ENCODE data around the gene ISLR. TPM values are rescaled to one million over a fixed set of nuclear protein-coding genes. Genes with fewer than 3 reads are reported as not detected.

The ISLR gene
- total RNA-seq, 2 donors from 2014 or later: 51.7 to 108 TPM

DNA sequence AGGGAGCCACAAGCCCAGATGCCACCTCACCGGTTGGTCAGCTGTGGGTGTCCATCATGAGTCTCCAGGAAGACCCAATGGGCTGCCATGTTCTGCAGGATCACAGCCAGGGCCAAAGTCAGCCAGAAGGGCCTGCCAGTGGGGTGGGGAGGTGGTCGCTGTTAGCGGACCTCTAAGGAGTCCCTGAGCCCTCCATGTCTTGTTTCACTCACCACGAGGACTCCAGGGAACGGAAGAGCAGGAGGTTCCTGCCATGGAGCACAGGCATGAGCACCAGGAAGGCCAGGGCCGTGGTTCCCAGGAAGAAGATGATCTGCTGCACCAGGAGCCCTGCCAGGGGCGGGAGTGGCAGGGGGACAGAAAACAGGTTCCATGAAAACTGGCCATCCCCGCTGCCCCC lies 8.6 kb downstream of the ISLR start:
- peak; percentile 68 for DNase-seq (ENCODE audit: low spot score)
- intact Hi-C loops (cut with DNase I): loop anchor here in 1 of 2 donors (1.0 kb wide), 1 partner anchor 40 kb away; no protein-coding TSS in a partner anchor

DNA sequence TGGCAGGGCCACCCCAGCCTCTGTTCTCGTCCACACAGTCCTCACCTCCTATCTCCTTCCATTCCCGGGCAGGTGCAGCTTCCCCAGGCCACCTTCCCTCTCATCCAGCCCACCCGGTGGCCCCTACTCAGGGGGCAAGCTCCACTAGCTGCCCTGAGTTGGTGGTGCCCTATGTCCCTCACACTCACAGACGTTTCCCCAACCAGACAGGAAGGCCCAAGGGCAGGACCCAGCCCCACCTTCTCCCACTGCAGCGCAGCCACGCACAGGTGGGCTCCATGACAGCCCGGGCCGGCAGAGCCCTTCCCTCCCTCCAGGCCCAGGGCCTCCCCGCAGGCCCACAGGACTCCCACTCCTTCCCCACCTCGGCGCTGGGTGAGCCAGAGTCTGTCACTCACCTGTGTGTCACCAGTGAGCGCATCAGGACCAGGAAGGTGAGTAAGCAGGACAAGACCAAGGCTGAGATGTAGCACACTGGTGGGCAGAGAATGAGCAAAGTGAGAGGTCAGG lies 11.1 kb downstream of the ISLR start:
- intact Hi-C loops (cut with DNase I): no loop called here
- DNase-seq (ENCODE audit: low spot score): no peak

DNA sequence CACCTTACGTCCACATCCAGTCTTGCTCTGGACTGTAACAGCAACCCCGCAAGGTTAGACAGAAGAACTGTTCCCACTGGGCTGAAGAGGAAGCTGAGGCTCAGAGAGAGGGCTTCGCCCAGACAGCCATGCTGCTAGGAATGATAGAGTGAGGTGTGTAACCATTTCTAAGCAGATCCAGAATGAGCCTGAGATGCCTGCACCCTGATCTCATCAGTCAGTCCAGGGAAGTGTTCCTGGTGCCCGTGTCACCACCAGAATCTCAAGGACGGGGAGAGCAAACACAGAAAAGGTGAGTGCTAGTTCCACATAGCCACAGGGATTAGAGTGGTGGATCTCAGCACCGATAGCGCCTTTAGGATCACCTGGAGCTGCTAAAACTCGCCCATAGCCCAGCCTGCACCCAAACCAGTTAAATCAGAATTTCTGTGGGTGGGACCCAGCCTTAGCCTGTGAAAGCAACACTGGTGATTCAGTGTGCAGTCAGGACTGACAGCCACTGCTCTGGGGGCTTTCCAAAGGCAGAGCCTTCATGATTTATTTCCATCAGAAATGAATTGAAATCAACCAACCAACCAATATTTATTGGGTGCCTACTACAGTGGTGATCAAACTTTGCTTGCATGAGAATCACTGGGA lies 12.3 kb downstream of the ISLR start:
- no peak for DNase-seq (ENCODE audit: low spot score)
- intact Hi-C loops (cut with DNase I): no loop called here

DNA sequence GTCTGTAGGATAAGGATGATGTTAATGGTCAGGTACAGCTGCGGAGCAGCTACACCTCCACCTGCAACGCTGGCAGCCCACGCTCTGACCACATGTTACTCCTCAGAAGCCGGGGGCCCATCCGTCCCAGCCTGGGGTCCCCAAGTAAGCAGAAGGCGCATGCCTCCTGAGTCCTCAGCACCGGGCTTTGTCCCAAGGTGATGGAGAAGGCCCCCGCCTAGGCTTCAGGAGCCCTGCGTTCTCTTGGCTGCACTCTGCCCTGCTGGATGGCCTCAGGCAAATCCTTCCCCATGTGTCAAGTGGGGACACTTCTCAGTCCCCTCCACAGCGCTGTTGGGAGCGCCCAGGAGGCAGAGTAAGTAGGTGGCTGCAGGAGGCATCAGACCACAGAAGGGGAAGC lies 14.7 kb downstream of the ISLR start:
- intact Hi-C loops (cut with DNase I): no loop called here
- DNase-seq (ENCODE audit: low spot score): no peak

DNA sequence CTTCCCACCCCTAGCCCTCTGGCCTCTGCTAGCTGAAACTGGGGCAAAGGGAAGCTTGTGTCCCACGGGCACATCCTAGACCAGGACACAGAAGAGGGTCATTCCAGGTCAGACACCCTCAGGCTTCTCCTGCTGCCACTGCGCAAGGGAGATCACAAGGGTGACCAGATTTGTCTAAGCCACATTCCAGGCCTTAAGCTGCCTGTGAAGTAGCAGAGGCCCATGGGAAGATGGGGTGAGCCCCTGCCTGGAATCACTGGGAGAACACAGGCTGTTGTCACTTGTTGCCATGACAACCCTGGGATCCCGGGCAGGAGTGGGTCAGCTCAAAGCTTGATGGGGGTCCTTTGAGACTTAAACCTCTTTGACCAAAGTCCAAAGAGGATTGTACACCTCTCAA lies 18.3 kb downstream of the ISLR start:
- intact Hi-C loops (cut with DNase I): no loop called here
- DNase-seq (ENCODE audit: low spot score): no peak

DNA sequence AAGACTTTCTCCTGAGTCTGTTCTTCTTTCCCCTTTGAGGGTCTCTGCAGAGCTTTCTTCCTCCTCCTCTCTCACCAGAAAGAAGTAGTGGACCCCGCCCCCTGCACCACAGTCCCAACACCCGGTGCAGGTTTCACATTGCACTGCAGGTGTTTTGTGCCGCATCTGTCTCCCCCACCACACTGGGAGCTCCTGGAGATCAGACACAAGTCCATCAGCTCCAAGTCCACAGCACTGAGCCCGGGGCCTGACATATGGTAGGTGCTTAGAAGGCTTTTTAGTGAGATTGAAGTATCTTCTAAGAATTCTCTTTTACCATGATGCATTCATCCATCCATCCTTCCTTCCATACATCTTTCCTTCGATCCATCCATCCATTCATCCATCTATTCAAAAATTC lies 19.2 kb downstream of the ISLR start:
- intact Hi-C loops (cut with DNase I): no loop called here

DNA sequence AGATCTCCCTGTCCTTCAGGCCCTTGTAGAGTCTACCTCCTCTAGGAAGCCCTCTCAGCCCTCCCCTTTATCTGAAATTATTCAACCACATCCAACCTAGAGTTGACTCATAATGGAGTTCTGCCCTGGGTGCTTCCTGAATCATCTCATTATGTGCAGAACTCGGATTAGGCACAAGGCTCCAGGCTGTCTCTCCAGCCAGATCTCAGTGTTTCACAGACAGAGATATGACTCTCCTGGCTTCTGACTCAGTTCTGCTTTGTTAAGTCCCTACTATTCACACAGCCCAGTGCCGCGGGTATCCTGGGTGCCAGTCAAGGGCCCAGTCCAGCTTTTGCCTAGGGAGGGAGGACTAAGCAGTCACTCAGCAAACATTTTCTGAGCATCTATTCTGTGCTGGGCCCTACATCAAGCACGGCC lies 19.8 kb downstream of the ISLR start:
- intact Hi-C loops (cut with DNase I): no loop called here
- DNase-seq (ENCODE audit: low spot score): no peak

More for the DNA sequence above, 19.2 kb downstream of the ISLR start:
- no peak for DNase-seq (ENCODE audit: low spot score)

DNA sequence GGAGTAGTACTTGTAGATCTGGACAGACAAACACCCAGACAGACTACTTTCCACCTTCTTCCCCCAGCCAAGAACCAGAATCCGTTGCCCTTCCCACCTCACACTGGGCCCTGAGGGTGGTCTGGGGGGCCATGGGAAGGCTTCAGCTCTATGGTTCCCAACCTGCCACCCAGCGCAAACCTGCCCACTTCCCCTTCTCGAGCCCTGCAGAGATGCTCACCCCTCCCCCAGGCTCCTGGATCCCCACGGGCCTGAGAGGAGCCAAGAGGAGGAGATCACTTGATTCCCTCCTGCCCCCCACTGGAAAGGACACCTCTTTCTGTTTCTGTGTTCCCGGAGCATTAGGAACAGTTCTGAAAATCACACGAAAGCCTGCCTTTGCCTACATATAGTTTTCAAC lies 20.4 kb downstream of the ISLR start:
- DNase-seq (ENCODE audit: low spot score): no peak
- intact Hi-C loops (cut with DNase I): no loop called here

DNA sequence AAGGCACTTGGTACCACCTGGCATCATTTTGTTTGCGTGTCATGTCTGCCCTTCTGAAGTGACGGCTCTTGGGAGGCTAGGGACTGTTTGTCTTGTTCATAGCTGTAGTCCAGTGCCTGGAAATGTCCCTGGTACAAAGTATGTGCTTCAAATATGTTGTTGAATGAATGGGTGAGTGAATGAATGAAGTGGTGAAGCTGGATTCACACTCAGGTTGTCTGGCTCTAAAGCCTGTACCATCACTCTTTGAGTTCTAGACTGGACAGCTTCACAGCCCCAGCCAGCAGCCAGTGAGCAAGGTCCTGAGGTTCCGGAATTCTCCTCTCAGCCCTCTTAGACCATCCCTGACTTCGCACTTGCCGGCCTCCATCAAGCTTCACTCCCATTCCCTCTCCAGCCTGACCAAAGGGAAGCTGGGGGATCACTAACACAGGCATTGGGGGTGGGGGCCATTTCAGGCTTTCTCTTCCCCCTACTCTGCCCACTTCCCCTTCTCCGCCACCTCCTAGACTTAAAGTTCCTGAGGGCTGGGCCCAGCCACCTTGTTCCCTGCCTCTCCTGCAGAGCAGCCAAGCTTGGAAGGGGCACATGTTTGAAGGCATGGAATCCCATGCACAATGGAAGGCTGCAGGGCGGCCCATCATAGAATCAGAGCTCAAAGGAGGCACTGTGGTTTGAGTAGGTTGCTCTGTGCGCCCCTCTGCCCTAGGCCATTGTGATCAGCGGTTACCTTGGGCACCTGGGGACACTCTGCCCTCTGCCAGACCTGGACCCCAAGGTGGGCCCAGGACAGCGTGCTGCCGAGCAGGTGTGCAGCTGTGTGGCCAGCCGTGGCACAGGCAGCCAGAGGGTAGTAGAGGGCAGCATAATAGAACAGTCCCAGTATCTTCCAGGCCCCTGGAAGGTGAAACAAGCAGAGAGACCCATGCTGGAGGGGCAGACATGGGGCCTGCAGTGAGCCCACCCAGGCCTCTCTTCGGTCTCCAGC lies 21.4 kb downstream of the ISLR start:
- intact Hi-C loops (cut with DNase I): no loop called here
- no peak for DNase-seq (ENCODE audit: low spot score)

DNA sequence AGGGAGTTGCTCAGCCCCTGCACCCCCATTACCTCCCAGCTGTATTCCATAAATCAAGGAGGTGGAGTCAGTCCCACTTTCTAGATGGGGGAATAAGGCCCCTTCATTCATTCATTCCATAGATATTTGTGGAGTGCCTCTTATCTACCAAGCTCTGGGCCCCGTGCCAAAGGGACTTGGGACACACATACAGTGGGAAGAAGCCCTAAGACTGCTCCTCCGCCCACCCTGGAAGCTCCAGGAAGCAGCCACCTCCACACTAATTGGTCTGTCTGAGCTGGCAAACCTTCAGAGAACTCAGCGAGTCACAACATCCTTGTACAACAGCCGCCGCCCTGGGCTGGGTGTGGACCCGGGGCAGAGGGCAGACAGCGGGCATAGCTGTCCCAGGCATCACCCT lies 22.7 kb downstream of the ISLR start:
- intact Hi-C loops (cut with DNase I): no loop called here
- DNase-seq (ENCODE audit: low spot score): peak; percentile 91

DNA sequence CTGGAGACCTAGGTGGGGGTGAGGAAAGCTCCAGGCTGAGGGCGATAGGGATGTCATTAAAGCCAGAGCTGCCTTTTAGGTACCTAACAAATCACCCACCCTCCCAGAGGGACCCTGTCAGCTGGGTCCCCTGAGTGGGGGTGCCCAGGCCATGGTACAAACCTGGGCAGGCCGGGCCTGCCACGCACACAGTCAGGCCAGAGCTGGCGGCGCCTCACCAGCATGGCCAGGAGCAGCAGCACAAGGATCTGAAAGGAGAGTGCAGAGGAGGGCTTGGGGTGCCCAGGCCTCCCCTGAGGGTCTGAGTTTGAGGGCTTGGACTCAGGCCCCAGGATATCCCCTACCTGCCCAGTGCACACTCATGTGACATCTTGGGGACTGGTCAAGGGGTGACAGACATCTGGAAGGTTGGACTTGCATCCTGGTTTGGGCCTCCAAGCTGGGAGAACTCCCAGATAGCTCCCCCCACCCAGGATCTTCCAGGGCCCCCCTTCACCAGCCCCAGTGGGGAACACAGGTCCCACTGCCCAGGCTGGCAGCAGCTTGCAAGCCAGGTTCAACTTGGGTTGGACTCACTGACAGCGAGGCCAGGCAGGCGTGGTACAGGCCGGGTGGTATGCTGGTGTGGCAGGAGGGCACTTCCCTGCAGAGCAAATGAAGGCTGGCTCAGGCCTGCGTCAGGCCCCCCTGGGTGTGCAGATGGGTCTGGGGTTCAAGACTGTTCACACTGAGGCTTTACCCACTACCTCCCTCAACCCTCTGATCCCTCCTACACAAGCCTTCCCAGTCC lies 23.9 kb downstream of the ISLR start:
- intact Hi-C loops (cut with DNase I): no loop called here
- no peak for DNase-seq (ENCODE audit: low spot score)

DNA sequence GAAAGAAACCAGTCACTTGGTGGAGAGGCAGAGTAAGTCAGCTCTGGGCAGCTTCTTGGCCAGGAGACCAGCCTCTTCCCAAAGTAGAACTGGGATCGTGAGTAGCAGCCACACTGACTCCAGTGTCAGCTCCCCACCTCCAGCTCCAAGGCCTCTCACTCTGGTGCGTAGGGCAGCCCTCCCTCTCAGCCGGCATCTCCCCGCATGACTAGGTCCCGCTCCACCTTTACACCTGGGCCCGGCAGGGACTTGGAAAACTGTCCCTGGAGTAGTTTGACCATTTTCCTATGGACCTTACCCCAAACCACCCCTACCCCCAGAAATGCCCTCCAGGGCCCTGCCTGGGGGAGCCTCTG lies 25.8 kb downstream of the ISLR start:
- no peak for DNase-seq (ENCODE audit: low spot score)
- intact Hi-C loops (cut with DNase I): no loop called here

DNA sequence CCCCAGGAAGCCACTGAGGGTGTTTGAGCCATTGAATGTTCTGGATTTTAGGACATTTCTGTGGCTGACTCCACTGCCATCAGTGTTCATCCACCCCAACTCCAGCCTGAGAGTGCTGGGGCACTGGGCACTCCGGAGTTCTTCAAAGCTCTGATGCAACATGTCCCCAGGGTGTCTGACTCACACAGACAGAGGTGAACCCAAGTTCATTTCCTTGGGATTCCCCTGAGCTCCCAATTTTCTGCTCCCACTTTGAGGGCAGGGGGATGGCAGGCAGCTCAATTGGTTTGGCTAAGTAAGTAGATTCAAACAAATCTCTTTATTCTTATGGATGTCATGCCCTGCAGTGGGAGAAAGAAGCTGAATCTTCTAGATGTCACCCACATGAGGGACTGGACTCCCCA lies 26.9 kb downstream of the ISLR start:
- intact Hi-C loops (cut with DNase I): no loop called here
- DNase-seq (ENCODE audit: low spot score): no peak

DNA sequence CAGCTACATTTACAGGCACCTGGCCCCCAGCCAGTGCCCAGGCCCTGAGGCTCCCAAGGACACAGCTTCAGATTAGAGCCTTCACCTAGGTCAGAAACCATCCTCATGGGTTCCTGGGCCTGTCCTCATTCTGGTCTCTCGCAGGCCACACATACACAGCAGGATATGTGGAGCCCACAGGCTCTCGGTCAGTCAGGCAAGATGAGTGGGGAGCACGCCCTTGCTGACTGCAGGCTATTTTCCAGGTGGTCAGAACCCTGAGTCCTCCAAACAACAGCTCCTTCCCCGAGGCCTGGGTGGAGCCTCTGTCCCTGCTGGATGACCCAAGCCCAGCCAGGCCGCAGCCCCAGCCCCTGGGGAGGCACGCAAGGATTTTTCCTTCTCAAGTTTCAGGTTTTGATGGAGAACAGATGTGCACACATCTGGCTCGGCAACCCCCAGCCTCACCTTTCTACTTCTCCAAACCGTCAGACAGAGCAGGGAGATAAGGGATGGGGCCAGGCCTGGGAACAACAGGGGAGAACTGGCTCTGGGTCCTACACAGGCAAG lies 27.4 kb downstream of the ISLR start:
- DNase-seq (ENCODE audit: low spot score): no peak
- intact Hi-C loops (cut with DNase I): no loop called here

DNA sequence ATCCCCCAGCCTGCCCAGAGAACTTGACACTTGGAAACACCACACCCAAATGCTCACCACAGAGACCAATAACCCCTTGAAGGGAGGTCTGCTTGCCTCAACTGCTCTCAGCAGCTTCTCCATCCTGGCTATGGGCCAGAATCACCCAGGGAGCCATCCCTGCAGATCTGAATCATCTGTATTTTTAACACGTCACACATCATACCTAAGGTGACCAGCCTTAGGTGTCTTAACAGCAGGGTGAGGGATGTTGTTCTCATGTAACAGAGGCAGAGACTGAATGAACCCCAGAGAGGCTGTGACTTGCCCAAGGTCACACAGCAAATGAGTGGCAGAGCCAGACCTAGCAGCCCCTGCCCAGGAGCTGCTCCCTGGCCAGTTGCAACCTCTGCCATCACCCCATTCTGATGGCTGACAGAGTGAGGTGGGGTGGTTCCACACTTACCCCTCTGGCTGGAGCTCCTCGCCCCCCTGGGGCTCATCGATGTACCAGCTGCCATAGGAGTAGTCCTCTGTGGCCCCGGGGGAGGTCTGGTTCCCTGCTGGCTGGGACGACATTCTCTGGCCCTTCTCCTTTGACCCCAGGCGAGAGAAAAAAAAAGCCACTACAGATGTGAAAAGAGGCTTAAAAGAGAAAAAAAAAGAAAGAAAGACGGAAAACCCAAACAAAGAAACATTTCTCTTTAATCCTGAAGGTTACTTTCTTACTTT lies 28.4 kb downstream of the ISLR start:
- no peak for DNase-seq (ENCODE audit: low spot score)
- intact Hi-C loops (cut with DNase I): no loop called here

DNA sequence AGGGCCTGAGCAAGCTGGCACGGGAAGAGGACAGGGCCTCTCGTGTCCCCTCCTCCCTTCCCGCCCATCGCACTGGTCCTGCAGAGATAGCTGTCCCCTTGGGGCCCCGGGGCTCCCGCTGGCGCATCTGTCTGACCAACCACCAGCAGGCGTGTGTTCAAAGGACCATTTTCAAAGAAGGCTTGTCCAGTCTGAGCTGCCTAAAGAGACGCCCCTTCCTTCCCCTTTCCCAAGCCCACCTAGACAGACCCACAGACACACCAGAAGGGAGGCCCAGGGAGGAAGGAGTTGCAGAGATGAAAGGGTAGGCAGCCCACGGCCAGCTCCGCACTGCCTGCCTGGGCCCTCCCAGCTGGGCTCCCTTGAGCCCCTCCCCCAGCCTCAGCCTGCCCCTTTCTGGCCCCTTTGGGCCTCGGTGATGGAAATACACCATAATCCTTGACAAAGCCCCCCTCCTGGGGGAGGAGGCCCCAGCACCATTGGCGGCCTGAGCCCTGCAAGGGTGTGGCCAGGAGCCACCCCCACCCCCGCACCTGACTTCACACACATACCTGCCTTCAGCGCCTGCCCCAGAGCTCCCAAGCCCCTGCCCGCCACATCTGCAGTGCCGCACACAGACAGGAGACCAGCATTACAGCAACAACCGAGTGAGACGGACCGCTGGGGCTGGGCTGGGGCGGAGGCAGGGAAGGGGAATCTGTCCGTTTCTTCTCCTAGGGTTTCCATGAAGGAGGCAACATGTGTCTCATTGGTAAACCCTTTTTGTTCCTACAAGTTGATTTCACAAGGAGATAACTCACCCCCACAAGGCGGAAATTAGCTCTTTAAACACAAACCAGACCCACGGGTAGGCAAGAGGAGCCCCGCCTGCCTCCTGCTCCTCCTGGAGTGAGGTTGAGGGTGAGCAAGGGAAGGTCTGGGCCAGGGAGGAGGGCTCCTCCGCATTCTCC lies 29.2 kb downstream of the ISLR start, which contains the start of gene STRA6:
Gene STRA6 (minus strand): TSS at position 336 of the 950 bp plus-strand sequence. CDS start 520 bp downstream, outside the sequence.
- intact Hi-C loops (cut with DNase I): no loop called here
- no peak for DNase-seq (ENCODE audit: low spot score)

DNA sequence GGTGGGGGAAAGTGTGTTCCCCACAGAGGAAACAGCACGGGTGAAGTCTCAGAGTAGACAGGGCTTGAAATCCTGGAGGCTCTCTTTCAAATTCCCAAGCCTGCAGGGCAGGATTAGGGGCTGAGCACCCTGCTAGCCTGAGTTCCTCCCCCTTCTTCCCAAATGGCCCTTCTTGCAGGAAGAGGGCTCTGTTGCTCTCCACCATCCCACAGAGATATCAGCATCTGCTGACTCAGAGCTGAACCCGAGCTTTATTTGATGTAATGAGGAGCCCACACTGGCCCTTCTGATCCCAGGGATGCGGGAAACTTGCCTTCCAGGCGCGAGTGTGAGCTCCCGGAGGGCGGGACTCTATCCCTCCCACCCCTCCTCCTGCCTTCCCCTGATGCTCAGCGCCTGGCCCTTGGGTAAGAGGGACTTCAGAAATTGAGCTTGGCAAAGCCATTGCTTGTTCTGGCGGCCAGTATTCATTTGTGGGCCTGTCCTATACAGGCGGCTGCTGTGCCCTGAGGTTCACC lies 30.5 kb downstream of the ISLR start:
- intact Hi-C loops (cut with DNase I): no loop called here
- peak; percentile 93 for DNase-seq (ENCODE audit: low spot score)

All from posterior vena cava (tissue), 2 donors.